Activated T-helper 1 cell treated with anti-CD3 and anti-CD28 coated beads, Interleukin-2, amount 50 U/mL, for 16 hours (primary cell): ENCODE data around the gene NR3C1.

Experiments
- DNase-seq, 2 donors: peaks; one replicate each; pipeline ENCODE4 v3.0.0-alpha.2; 2020; ENCODE audit warnings: low read depth in 1 of 2, low spot score in 1 of 2

NR3C1 gene

DNA sequence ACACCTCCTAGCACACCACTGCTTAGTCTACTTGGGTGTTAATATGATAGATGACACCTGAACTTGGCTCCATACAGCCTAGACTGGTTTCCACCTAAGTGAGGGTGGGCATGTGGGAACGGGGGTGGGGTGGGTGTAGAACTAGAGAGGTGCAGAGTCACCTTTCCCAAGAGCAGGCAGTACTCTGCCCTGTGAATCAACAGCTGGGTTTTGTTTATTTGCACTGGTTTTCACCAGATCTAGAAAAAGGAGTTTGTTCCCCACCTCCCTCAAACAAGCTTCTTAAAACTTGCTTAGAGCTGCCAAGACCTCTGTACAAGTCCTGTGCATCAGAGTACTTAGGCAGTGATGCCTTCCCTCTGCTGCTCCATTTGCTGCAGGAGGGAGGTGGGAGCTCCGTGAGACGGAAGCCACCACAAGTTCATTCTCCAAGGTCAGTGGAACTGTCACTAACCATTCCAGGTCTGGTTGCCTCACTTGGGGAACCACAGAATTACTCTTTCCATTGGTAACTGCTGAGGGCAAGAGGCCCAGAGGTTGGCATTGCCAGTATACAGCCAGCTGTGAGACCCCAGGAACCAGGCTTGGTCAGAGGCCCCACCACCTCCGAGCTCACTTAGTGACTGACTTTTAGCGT, 163.5 kb downstream of the NR3C1 start:
- no peak for DNase-seq

DNA sequence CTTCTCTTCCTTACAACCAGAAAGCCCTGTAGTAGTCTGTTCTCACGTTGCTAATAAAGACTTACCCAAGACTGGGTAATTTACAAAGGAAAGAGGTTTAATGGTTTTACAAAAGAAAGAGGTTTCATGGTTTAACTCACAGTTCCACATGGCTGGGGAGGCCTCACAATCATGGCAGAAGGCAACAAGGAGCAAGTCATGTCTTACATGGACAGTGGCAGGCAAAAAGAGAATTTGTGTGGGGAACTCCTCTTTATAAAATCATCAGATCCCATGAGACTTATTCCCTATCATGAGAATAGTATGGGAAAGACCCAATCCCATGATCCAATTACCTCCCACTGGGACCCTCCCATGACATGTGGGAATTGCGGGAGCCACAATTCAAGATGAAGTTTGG, 164.9 kb downstream of the NR3C1 start:
- no peak for DNase-seq

DNA sequence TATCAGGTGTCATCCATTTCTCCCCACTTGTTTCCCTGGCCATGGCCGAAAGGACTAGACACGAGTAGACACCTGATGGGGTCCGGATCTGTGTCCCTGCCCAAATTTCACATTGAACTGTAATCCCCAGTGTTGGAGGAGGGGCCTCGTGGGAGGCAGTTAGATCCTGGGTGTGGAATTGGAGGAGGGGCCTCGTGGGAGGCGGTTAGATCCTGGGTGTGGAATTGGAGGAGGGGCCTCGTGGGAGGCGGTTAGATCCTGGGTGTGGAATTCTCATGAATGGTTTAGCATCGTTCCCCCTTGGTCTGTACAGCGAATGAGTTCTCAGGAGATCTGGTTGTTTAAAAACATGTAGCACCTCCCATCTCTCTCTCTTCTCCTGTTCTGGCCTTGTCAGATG, 165.8 kb downstream of the NR3C1 start:
- DNase-seq, result no peak

DNA sequence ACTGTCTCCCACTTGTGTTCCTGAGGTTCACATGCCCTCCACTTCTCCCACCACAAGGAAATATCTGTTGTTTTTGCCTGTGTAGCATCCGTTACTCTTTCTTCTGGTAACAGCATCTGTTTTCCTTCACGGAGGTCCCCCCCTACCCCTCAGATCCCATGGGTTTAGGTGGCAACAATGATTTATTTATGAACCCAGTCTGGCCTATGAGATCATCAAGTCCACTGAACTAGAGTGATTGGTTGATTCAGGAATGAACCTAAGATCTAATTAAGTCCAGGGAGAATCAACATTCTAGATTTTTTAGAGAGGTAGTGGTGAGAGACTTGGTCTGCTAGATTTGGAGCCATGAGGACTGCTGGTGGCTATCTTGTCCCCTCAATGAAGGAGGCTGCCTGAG, 166.8 kb downstream of the NR3C1 start:
- DNase-seq, result no peak

DNA sequence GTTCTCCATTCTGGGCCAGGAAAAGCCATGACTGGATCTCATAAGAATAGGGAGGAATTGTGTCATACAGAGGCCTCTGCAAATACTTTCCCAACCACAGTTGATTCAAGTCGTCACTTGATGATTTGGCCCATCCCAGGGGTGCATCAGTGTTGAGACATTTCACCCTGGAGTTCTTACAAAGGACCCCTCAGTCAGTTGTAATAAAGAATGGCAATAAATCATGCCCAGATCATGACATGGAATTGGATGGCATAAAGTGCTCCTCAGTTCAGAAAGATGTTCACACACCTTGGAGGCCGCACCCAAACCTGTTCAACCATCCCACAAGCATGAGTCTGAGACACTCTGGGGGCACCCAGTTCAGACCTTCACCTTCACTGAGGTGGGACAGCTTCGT, 168.1 kb downstream of the NR3C1 start:
- DNase-seq, result no peak

DNA sequence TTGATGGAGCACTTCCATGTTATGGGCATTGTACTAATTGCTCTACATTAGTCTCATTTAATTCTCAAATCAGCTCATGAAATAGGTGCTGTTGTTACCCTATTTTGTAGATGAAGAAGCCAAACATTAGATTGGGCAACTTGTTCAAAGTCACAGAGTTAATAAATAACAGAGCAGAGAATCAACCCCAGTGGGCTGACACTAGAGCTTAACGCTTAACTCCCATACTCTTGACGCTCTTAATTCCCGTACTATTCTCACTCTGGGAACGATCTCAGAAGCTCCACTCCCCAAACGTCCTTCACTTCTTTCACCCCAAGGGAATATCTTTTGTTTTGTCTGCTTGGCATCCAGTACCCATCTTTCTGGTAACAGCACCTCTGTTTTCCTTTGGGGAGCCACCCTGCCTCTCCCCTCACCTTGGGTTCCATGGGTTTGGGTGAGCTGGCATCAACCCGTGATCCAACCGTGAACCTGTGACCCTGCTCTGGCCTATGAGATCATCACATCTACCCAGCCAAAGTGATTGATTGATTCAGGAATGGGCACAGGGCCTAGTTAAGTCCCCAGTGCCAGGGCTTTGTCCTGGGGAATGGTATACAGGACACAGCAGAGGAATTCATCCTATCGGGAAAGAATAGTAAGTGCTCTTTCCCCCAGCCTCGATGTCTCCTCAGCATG, 169.2 kb downstream of the NR3C1 start:
- no peak for DNase-seq

DNA sequence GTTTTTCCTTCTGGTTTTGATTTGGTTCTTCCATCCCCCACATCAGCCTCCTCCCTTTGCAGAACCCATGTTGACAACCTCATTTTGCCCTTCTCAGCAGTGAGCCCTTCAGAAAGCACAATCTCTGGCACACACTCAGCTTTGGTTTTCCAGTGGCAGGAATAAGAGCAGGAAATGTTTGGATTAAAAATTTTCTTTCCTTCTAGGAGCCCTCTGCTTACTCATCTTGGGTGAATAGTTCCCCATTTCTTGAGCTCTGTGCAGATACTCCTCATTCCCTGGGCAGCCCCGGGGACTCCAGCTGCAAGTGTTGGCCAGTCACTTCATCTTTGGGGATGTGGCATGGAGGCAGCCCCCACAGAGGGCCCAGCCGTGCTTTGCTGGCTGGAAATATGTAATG, 170.5 kb downstream of the NR3C1 start:
- DNase-seq, result no peak

DNA sequence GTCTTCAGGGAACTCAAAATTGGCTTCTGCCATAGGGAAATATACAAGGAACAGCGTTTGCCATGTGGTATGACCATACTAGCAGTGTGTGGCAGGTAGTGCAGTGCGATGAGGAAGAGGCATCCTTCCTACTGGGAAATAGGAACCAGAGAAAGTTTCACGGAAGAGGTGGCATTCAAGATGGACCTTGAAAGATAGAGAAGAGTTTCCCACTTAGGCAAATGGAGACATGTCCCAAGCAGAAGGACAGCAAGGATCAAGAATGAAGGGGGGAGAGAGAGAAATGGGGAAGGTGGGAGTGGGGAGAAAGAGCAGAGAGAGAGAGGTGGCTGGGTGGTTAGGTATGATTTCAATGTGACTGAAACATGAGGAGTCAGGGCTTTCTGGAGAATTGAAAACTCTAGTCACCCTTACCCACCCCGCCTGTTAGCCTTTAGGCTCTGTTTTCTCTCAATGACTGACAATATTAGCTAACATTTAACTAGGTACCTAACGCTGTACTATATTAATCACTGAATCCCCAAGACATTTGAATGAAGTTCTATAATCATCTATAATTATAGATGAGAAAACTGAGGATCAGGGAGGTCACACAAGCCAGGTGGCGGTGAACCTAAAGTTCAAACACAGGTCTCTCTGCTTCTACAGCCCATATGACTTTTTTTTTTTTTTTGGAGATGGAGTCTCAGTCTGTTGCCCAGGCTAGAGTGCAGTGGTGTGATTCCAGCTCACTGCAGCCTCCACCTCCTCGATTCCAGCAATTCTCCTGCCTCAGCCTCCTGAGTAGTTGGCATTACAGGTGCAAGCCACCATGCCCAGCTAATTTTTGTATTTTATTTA, 171.3 kb downstream of the NR3C1 start:
- DNase-seq, result no peak

DNA sequence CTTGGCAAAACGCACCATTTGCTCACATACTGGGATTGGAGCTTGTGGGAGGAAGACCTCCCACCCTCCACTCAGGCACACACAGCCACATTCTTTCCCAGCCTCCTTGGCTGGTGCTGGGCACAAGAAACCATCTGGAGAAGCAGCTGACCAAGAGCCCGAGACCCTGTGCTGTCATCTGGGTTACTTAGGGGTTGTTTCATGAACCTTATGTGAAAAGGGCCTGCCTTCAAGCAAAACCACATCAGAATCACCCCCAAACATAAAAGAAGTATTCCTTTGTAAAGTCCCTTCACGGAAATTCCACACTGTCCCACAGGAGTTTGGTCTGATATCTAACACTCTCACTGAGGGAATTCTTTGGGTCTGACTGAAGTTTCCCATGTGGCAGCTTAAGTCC, 172.1 kb downstream of the NR3C1 start:
- DNase-seq, result no peak

DNA sequence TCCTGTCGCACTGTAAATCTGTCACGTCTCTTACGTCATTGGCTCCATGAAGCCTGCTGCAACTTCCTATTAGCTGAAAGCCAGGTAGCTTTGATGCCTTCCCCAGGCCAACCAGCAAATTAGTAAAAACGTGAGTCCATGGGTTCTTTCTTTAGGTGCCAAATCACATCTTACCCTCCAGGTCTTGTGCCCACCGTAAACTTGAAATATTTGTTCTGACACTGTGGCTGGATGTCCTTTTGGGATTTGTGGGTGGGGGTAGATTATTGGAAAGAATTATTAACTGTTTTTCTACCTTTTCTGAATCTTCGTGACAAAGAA, 172.8 kb downstream of the NR3C1 start:
- DNase-seq, result no peak

DNA sequence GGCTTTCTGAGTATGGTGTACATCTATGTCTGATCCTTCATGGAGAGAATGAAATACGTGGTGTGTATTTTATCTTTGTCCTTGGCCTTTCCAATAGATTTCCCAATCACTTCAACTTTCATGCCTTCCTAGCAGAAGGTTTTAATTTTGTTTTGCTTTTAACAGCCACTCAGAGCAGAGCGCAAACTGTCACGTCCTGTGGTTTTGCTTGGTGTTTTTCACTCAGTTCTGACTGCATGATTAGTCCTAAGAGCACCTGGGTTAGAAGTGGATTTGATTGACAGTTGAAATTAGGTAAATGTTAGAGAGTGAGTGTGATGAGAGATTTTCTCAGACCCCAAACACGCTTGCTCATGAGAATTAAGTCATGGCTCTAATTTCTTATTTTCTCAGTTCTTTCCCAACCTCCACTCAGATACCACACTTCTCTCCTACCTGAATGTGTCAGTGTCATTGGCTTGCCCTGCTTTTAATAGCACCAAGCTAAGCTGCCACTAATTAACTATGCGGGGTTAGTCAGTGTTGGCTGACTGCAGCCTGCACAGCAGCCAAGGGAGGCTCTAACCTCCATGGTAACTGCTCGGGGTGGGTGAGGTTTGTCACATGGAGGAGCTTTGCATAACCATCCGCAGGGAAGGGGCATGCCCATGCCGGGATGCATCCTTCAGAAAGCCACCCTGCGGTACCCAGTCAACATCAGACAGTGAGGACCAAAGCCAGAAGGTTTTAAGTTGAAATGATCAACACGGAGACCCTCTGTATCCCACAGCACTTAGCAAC, 173.4 kb downstream of the NR3C1 start:
- DNase-seq, result no peak

DNA sequence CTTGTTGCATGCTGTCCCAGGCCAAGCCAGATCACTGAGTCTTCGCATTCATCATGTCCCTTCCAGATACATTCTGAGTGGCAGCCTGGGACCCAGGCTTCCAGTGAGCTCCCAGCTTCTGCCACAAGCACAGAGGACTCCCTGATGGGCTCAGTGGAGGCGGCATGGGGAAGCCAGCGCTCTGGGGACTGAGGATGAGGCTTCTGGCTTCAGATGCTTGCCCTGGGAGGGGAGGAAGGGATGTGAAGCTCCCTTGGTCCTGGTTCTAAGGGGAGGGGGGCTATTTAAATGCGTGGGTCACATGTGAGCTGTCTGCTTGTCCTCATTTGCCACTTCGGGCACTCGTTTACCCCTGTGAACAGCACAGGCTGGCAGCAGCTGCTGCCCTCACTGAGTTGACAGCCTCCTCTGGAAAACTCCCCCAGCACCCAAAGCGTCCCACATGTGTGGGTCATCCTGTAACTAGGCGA, 174.0 kb downstream of the NR3C1 start:
- no peak for DNase-seq

DNA sequence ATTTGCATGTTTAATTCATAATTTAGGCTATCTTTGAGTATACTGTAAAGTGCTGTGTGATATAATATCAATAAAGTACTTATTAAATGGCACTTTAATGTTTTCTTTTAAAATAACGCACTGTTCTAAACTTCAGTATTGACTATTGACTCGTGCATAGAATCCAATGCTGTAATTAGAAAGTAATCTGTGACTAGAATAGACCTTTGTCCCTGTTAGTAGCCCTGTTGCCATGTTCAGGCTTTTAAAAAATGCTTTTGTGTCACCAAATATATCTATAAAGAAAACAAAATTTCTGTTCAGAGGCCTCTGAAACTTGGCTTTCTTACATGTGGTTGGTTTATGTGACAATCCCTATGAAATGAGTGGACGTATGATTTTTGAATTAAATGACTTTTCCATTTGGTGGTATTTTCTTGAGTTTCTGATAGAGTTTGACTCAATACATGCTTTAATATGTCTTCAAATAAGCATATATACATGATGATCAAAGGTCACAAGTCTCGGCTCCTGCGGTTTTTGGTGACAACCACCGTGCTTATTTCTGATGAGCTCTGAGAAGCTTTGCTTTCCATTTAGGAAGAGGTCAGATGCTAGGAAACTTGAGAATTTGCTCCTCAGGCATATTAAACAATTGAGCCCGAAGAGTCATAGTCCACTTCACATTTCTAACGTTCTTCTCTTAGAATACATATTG, 174.7 kb downstream of the NR3C1 start:
- DNase-seq, result no peak
